Heart left ventricle (tissue), 16 donors: Measurements from ENCODE around the gene SYNGAP1. TPM values are rescaled to one million over a fixed set of nuclear protein-coding genes. Genes with fewer than 3 reads are reported as not detected.

ENCODE experiments used
- ATAC-seq, 4 donors: fragments of 200-7000 bp; cut with Tn5 transposase; one replicate each; pipeline ENCODE4 v1.9.1; 2020 to 2022; ENCODE audit warnings: moderate library complexity in 4 of 4, mild to moderate bottlenecking in 3 of 4, moderate number of reproducible peaks in 1 of 4
- DNase-seq, 5 donors: peaks; one replicate each; pipeline ENCODE4 v3.0.0-alpha.2; 2020
- H3K27ac ChIP-seq, 12 donors: fragments of 200-600 bp; sonication (generic) in 4 of 12; one replicate each; pipeline versions ENCODE4 v1.5.0 to v1.8.0; 2016 to 2022; ENCODE audit warnings: mild to moderate bottlenecking in 2 of 12
- H3K27me3 ChIP-seq, 9 donors: fragments of 200-600 bp; sonication (generic) in 2 of 9; one replicate each; pipeline versions ENCODE4 v1.5.1 to v1.8.0; 2016 to 2022; ENCODE audit warnings: mild to moderate bottlenecking in 3 of 9
- H3K36me3 ChIP-seq, 9 donors: fragments of 200-600 bp; sonication (generic) in 2 of 9; one replicate each; pipeline versions ENCODE4 v1.5.0 to v1.8.0; 2018 to 2022; ENCODE audit warnings: mild to moderate bottlenecking in 2 of 9
- H3K4me1 ChIP-seq, 12 donors: fragments of 200-600 bp; sonication (generic) in 4 of 12; one replicate each; pipeline versions ENCODE4 v1.5.0 to v1.8.0; 2016 to 2022; ENCODE audit warnings: mild to moderate bottlenecking in 3 of 12
- H3K4me3 ChIP-seq, 12 donors: fragments of 200-600 bp; sonication (generic) in 4 of 12; one replicate each; pipeline versions ENCODE4 v1.5.0 to v1.8.0; 2017 to 2022; ENCODE audit warnings: mild to moderate bottlenecking in 9 of 12, moderate library complexity in 4 of 12
- H3K9me3 ChIP-seq, 12 donors: fragments of 200-600 bp; sonication (generic) in 4 of 12; one replicate each; pipeline versions ENCODE4 v1.5.0 to v1.8.0; 2016 to 2022; ENCODE audit warnings: mild to moderate bottlenecking in 1 of 12
- CTCF ChIP-seq, 12 donors: fragments of 200-600 bp; sonication (generic) in 4 of 12; IDR thresholded peaks; one replicate each; pipeline versions ENCODE4 v1.5.0 to v1.8.0; 2018 to 2022; ENCODE audit warnings: antibody characterized with exemption in 12 of 12, mild to moderate bottlenecking in 5 of 12
- POLR2A ChIP-seq, 2 donors: fragments of 450-650 bp; IDR thresholded peaks; one replicate each; pipeline ENCODE4 v1.6.1; 2017; ENCODE audit warnings: antibody characterized with exemption in 2 of 2, mild to moderate bottlenecking in 2 of 2, moderate library complexity in 2 of 2
- WGBS, 4 donors: extraction: QIAGEN DNeasy Blood & Tissue Kit in 2 of 4; methylation state at CpG; one replicate each; pipeline versions ENCODE4 v1.1.5 to v1.1.7; 2013 to 2018; 5-methylcytosine and 5-hydroxymethylcytosine counted together
- intact Hi-C, 10 donors: fragments of 100-400 bp; cut with DNase I; formaldehyde crosslinking; loops; one replicate each; pipeline versions ENCODE4 v1.11.1 to v1.14.2; 2022
- polyA plus RNA-seq, 2 donors: library from polyadenylated mRNA; stranded (reverse); fragments of 200-250 nt; gene quantifications; one replicate each; pipeline ENCODE4 v1.2.3, GENCODE V29; 2013
- total RNA-seq, 9 donors: library from RNA; depleted of rRNA in 2 of 9; stranded (reverse); fragments of >200 nt in 2 of 9; fragmentation: NEBNext Ultra II Directional in 3 of 9; extraction: Animal tissue kit (Norgen Biotek cat#: 25700) in 3 of 9; gene quantifications; one replicate each; pipeline versions ENCODE4 v1.1.0 to v1.2.4, GENCODE V29; 2016 to 2023
- donor health status: ischemic (EF 13 %, LVEDD 7.1; RV severe dilation, severe dysfunction).
- donor health status: healthy with polysubstance abuse.
- donor health status: DM: no; HTN: yes; CAD: no.
- donor health status: DM: no; HTN: no; CAD: no.
- donor health status: ischemic (EF 25% LVEDD 6.9; RV normal size, moderate dysfunction).
- donor health status: ischemic (EF 25% LVEDD 5.7; RV mildly dilated, moderate dysfunction).
- donor health status: healthy.
- donor health status: DM: yes; HTN: yes; CAD: no.
- donor health status: ischemic (EF 35%, LVEDD 5.7; RV mildly dilated, moderate dysfunction).
- donor health status: nonischemic (EF 11% LVEDD 7.7; RV severe dilation, severe dysfunction).
- donor health status: DM: yes; HTN: yes; CAD: no.
- donor health status: PGD.
- donor health status: ischemic (EF 29% LVEDD 5.4; RV normal size, mild dysfunction).
- donor health status: nonischemic (EF 23%, LVEDD 6.1; RV moderate dilation, normal function).

The SYNGAP1 gene
- total and polyA plus RNA-seq, 11 donors = 2.4 to 9.9 (median 5.0) TPM

- TF ChIP-seq CTCF (IDR thresholded peaks at IDR 0.05) = no peak
- TF ChIP-seq POLR2A (IDR thresholded peaks at IDR 0.05) = no peak
- 45 to 53% (median 50%) methylated on average over 15 to 16 of the region's 16 CpGs for WGBS, 4 donors
- intact Hi-C loops = no loop called here
- Histone ChIP-seq H3K27me3 (no peaks in the 10 kb centered on the region), H3K36me3 (peaks cover 0 to 22% (median 7%) of the 10 kb centered on the region in 9 donors), H3K4me1 (peaks cover 0 to 32% (median 17%) of the 10 kb centered on the region in 12 donors), H3K27ac (peak overlapping the region in 7 of 12 donors; percentile 67 to 88 (median 86)), H3K4me3 (peak overlapping the region; percentile 71 to 99 (median 88)), H3K9me3 (no peaks in the 10 kb centered on the region)
- DNase-seq = no peak
- ATAC-seq = no peak
Observed at GRCh38 chr6:33455051-33455450, 35.2 kb downstream of the SYNGAP1 start.

GRCh38 chr6:33456156-33456555 lies 36.3 kb downstream of the SYNGAP1 start:
- TF ChIP-seq POLR2A (IDR thresholded peaks at IDR 0.05) (no peak), CTCF (IDR thresholded peaks at IDR 0.05) (no peak)
- 93 to 97% (median 96%) methylated on average over 11 to 12 of the region's 12 CpGs for whole genome bisulfite sequencing, 4 donors
- Histone ChIP-seq H3K36me3 (peaks cover 0 to 22% (median 7%) of the 10 kb centered on the region in 9 donors), H3K4me3 (no peak overlapping the region), H3K4me1 (peaks cover 0 to 23% (median 17%) of the 10 kb centered on the region in 12 donors), H3K27me3 (no peaks in the 10 kb centered on the region), H3K9me3 (no peaks in the 10 kb centered on the region), H3K27ac (no peak overlapping the region)
- intact Hi-C loops = no loop called here
- DNase-seq = no peak
- no peak for ATAC-seq

GRCh38 chr6:33458676-33459075 lies 38.8 kb downstream of the SYNGAP1 start:
- Histone ChIP-seq H3K27ac (no peak overlapping the region), H3K9me3 (no peaks in the 10 kb centered on the region), H3K4me1 (peaks cover 0 to 11% (median 8%) of the 10 kb centered on the region in 12 donors), H3K27me3 (no peaks in the 10 kb centered on the region), H3K4me3 (no peak overlapping the region), H3K36me3 (peaks cover 0 to 22% (median 7%) of the 10 kb centered on the region in 9 donors)
- DNase-seq (no peak), ATAC-seq (no peak)
- TF ChIP-seq POLR2A (IDR thresholded peaks at IDR 0.05) (no peak), CTCF (IDR thresholded peaks at IDR 0.05) (no peak)
- WGBS, 4 donors = 58 to 70% (median 65%) methylated on average over 3 of the region's 3 CpGs
- intact Hi-C loops = no loop called here

- TF ChIP-seq CTCF (IDR thresholded peaks at IDR 0.05) (no peak), POLR2A (IDR thresholded peaks at IDR 0.05) (no peak)
- Histone ChIP-seq H3K4me1 (peaks cover 0 to 9% (median 6%) of the 10 kb centered on the region in 12 donors), H3K4me3 (no peak overlapping the region), H3K36me3 (peaks cover 0 to 22% (median 7%) of the 10 kb centered on the region in 9 donors), H3K27me3 (no peaks in the 10 kb centered on the region), H3K9me3 (no peaks in the 10 kb centered on the region), H3K27ac (no peak overlapping the region)
- intact Hi-C loops = no loop called here
- no peak for ATAC-seq
- no peak for DNase-seq
- WGBS, 4 donors = 92 to 98% (median 96%) methylated on average over 2 of the region's 2 CpGs
Observed at GRCh38 chr6:33459226-33459625, 39.4 kb downstream of the SYNGAP1 start.
